Karpas-422 (cell line): ENCODE measurements around the gene TMEM169. TPM values are rescaled to one million over a fixed set of nuclear protein-coding genes. Genes with fewer than 3 reads are reported as not detected.

Experiments
- DNase-seq: peaks from one replicate; pipeline ENCODE4 v3.0.0-alpha.2; 2015
- H2AFZ ChIP-seq: fragments of 200-600 bp; sonication (generic); 2 replicates; pipeline ENCODE4 v1.6.1; 2014; ENCODE audit warnings: antibody characterized with exemption, low read length, mixed read lengths
- H3K27ac ChIP-seq: fragments of 200-600 bp; sonication (generic); 2 replicates; pipeline ENCODE4 v1.5.1; 2014; ENCODE audit warnings: mild to moderate bottlenecking, low read length, moderate library complexity
- H3K27me3 ChIP-seq: fragments of 200-600 bp; sonication (generic); 2 replicates; pipeline ENCODE4 v1.6.1; 2014; ENCODE audit warnings: low read length, mixed read lengths
- H3K36me3 ChIP-seq: fragments of 200-600 bp; sonication (generic); 2 replicates; pipeline ENCODE4 v1.6.1; 2014; ENCODE audit warnings: low read length, mixed read lengths; ENCODE audit not compliant: insufficient read depth
- H3K4me1 ChIP-seq: fragments of 200-600 bp; sonication (generic); 2 replicates; pipeline ENCODE4 v1.6.1; 2014; ENCODE audit warnings: mild to moderate bottlenecking, low read length, mixed read lengths
- H3K4me2 ChIP-seq: fragments of 200-600 bp; sonication (generic); 2 replicates; pipeline ENCODE4 v1.6.1; 2014; ENCODE audit warnings: low read length, low read depth, mild to moderate bottlenecking; ENCODE audit not compliant: poor library complexity, severe bottlenecking
- H3K4me3 ChIP-seq: fragments of 200-600 bp; sonication (generic); 2 replicates; pipeline ENCODE4 v1.5.1; 2014; ENCODE audit warnings: mild to moderate bottlenecking, antibody characterized with exemption, low read length, mixed read lengths
- H3K79me2 ChIP-seq: fragments of 200-600 bp; sonication (generic); 2 replicates; pipeline ENCODE4 v1.6.1; 2014; ENCODE audit warnings: mild to moderate bottlenecking, low read length, mixed read lengths
- H3K9ac ChIP-seq: fragments of 200-600 bp; sonication (generic); 2 replicates; pipeline ENCODE4 v1.6.0; 2014; ENCODE audit warnings: low read length
- H3K9me2 ChIP-seq: fragments of 200-600 bp; sonication (generic), shearing (Covaris generic); replicated peaks from 2 replicates; pipeline ENCODE4 v1.6.0; 2014; ENCODE audit warnings: mild to moderate bottlenecking, low read length, moderate library complexity; ENCODE audit not compliant: insufficient read depth
- H3K9me3 ChIP-seq: fragments of 300-700, 200-600 bp; sonication (generic); 2 replicates; pipeline ENCODE4 v1.6.1; 2014; ENCODE audit warnings: low read length, mixed read lengths
- H4K20me1 ChIP-seq: fragments of 200-600 bp; sonication (generic); 2 replicates; pipeline ENCODE4 v1.6.1; 2014; ENCODE audit warnings: mild to moderate bottlenecking, antibody characterized with exemption, low read length, low read depth; ENCODE audit not compliant: insufficient read depth
- total RNA-seq: library from RNA; depleted of rRNA; stranded (reverse); fragments of >200 nt; shearing (Covaris generic); gene quantifications from 2 replicates; pipeline ENCODE4 v1.2.3, GENCODE V29; 2014; ENCODE audit warnings: low replicate concordance

Gene TMEM169
- total RNA-seq, 1 experiment from 2014 or later: not detected

DNA sequence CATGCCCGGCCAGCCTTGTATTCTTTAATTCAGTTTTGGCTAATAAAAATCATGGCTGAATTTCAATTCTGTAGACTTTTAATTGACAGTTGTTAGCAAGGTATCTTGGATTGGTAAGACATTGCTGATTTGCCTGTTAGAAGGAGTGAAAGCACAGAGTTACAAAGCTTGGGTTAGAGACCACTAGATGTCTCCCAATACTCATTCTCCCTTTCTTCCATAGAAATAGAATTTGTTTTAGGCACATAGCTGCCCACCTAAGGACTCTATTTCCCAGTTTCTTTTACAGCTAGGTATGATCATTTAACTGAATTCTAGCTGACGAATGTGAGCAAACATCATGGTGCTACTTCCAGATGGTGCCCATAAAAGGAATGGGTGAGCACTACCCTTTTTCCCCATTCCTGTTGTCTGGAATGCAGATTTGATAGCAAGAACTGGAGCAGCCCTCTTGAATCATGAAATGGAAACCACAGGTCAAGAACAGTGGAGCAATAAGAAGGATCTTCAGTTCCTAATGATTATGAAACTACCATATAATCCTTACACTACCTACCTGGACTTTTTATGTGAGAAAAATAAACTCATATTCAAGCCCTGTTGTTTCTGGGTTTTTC, 17.6 kb upstream of the TMEM169 start:
- Histone ChIP-seq H3K9me3 (no peaks in the 10 kb centered on the region), H2AFZ (no peak overlapping the region), H3K4me3 (no peak overlapping the region), H3K27ac (no peak overlapping the region), H3K9me2 (no peaks in the 10 kb centered on the region), H4K20me1 (no peaks in the 10 kb centered on the region), H3K79me2 (no peaks in the 10 kb centered on the region), H3K4me2 (no peak overlapping the region), H3K27me3 (no peaks in the 10 kb centered on the region), H3K9ac (no peak overlapping the region), H3K4me1 (no peaks in the 10 kb centered on the region), H3K36me3 (no peaks in the 10 kb centered on the region)
- no peak for DNase-seq

DNA sequence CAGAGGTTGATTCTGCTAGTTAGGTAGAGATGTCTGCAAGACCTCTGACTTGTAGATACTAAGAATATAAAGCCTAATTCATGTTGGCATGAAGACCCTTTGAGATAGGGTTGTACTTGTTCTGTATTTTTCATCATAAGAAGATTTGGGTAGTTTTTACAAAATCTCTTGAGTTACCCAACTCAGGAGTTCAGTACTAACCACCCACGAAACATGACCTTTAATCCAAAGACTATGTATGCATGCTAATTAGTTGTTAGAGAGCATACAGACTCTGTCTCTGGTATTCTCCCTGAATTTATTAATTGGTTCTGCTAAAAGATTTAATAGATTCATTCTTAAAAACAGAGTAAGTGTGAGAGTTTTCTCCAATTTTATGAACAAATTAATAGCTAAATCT, 17.1 kb upstream of the TMEM169 start:
- no peaks in the 10 kb centered on the region for H3K36me3 ChIP-seq
- no peaks in the 10 kb centered on the region for H3K27me3 ChIP-seq
- no peak overlapping the region for H3K4me3 ChIP-seq
- H3K4me2 ChIP-seq: no peak overlapping the region
- no peaks in the 10 kb centered on the region for H3K9me2 ChIP-seq
- no peak for DNase-seq
- H3K9ac ChIP-seq: no peak overlapping the region
- no peak overlapping the region for H2AFZ ChIP-seq
- H3K4me1 ChIP-seq: no peaks in the 10 kb centered on the region
- H4K20me1 ChIP-seq: no peaks in the 10 kb centered on the region
- H3K79me2 ChIP-seq: no peaks in the 10 kb centered on the region
- no peaks in the 10 kb centered on the region for H3K9me3 ChIP-seq
- no peak overlapping the region for H3K27ac ChIP-seq

DNA sequence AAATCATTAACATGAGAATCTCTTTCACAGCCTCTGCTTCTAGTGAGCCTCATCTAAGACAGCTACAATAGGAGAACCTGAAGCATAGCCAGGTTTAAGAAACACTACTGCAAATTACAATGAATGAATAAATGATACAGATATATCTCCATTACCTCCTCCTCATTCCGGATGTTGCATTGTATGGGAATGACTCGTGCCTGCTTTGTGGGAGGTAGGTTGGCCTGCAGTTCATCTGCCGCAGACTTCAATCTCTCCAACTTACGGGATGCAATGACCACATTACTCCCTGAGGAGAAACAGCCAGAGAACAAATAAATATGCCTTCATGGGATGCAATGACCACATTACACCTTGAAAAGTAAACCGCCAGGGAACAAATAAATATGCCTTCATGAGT, 15.5 kb upstream of the TMEM169 start:
- no peaks in the 10 kb centered on the region for H3K79me2 ChIP-seq
- no peak overlapping the region for H2AFZ ChIP-seq
- no peak for DNase-seq
- H3K9me3 ChIP-seq: no peaks in the 10 kb centered on the region
- no peaks in the 10 kb centered on the region for H3K4me1 ChIP-seq
- no peaks in the 10 kb centered on the region for H3K9me2 ChIP-seq
- H3K36me3 ChIP-seq: no peaks in the 10 kb centered on the region
- no peak overlapping the region for H3K4me3 ChIP-seq
- no peaks in the 10 kb centered on the region for H4K20me1 ChIP-seq
- no peaks in the 10 kb centered on the region for H3K27me3 ChIP-seq
- H3K4me2 ChIP-seq: no peak overlapping the region
- H3K27ac ChIP-seq: no peak overlapping the region
- no peak overlapping the region for H3K9ac ChIP-seq

DNA sequence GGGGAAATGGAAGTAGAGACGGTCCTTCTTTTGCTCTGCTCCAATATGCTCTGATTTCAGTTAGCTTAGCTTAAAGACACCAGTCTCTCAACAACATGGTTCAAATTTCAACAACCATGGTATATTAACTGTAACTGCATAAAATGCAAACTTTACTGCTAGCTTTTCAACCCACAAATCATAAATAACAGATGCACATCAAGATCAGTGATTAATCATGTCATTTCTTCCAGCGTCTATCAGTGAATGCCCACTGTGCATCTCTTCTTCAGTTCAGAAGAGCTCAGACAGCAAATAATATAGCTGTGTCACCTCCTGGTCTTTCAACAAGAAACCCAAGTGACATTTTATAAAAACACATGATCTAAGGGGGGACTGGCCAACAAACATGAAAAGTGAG, 12.7 kb upstream of the TMEM169 start:
- H3K79me2 ChIP-seq: no peaks in the 10 kb centered on the region
- H3K9me3 ChIP-seq: no peaks in the 10 kb centered on the region
- H3K27me3 ChIP-seq: no peaks in the 10 kb centered on the region
- H3K4me1 ChIP-seq: no peaks in the 10 kb centered on the region
- no peak overlapping the region for H3K27ac ChIP-seq
- H3K36me3 ChIP-seq: no peaks in the 10 kb centered on the region
- H3K9me2 ChIP-seq: no peaks in the 10 kb centered on the region
- no peak overlapping the region for H3K9ac ChIP-seq
- H3K4me3 ChIP-seq: no peak overlapping the region
- H3K4me2 ChIP-seq: no peak overlapping the region
- no peak overlapping the region for H2AFZ ChIP-seq
- H4K20me1 ChIP-seq: no peaks in the 10 kb centered on the region
- DNase-seq: no peak

DNA sequence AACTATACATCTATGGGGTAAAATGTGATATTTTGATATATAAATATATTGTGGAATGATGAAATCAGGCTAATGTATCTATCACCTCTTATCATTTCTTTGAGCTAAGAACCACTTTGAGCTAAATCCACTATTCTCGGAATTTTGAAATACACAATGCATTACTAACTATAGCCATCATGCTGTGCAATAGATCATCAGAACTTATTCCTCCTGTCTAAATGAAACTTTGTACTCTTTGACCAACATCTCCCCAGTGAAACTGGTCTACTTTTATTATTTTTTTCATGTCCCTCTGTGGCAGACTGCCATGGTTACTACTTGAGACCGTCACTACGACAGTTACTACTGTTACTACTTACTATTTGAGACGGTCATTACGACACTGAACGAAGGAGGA, 11.5 kb upstream of the TMEM169 start:
- Histone ChIP-seq H3K9me3 (no peaks in the 10 kb centered on the region), H2AFZ (no peak overlapping the region), H3K36me3 (no peaks in the 10 kb centered on the region), H3K4me1 (no peaks in the 10 kb centered on the region), H3K27ac (no peak overlapping the region), H3K4me3 (no peak overlapping the region), H4K20me1 (no peaks in the 10 kb centered on the region), H3K9me2 (no peaks in the 10 kb centered on the region), H3K9ac (no peak overlapping the region), H3K4me2 (no peak overlapping the region), H3K79me2 (no peaks in the 10 kb centered on the region), H3K27me3 (no peaks in the 10 kb centered on the region)
- DNase-seq: no peak

DNA sequence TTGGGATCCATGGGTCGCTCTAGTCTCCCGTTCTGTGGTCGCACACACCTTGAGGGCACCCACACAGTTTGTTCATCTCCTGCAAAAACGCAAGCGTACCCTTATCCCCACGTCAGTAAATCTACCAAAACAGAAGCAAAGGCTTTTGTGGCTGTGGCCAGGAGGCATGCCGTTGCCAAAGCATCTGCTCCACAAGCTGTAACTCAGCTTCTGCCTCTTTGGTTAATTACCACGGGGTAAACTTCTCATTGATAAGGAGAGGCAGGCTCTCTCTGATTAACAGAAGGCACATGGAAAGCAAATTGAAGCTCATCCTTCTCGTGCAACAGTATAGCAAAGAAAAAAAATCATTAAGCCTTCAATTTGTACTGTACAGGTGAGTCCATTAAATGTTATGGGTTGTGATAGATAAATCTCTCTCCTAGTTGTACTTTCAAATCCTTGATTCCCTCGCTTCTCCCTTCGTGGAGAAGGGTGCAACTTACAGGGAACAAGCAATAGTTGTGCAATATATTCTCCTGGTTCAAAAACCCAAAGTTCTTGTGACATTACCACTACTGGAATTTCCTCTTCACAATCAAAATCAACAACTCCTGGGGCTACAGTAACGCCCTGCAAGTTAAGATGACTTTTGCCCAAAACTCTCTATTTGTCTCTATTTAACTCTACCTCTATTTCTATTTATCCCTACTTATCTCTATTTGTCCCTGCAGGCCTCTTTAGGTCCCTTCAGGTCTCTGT, 10.4 kb upstream of the TMEM169 start:
- Histone ChIP-seq H2AFZ (no peak overlapping the region), H3K4me2 (no peak overlapping the region)
- no peak for DNase-seq

DNA sequence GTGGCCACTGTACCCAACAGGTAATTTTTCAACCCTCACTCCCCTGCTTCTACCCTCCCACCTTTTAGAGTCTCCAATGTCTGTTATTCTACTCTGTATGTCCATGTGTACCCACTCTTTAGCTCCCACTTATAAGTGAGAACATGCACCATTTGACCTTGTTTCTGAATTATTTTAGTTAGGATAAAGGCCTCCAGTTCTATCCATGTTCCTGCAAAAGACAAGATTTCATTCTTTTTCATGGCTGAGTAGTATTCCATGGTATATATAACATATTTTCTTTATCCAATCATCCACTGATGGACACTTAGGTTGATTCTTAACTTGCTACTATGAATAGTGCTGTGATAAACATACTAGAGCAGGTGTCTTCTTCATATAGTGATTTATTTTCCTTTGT, 9.2 kb upstream of the TMEM169 start:
- Histone ChIP-seq H3K9ac (no peak overlapping the region), H2AFZ (no peak overlapping the region), H4K20me1 (no peaks in the 10 kb centered on the region), H3K27ac (no peak overlapping the region), H3K79me2 (no peaks in the 10 kb centered on the region), H3K4me3 (no peak overlapping the region), H3K9me3 (no peaks in the 10 kb centered on the region), H3K27me3 (no peaks in the 10 kb centered on the region), H3K4me1 (no peaks in the 10 kb centered on the region), H3K4me2 (no peak overlapping the region), H3K36me3 (no peaks in the 10 kb centered on the region), H3K9me2 (no peaks in the 10 kb centered on the region)
- DNase-seq: no peak

More for the DNA sequence above, 10.4 kb upstream of the TMEM169 start:
- Histone ChIP-seq H4K20me1 (no peaks in the 10 kb centered on the region), H3K27ac (no peak overlapping the region), H3K27me3 (no peaks in the 10 kb centered on the region), H3K9me2 (no peaks in the 10 kb centered on the region), H3K36me3 (no peaks in the 10 kb centered on the region), H3K4me3 (no peak overlapping the region), H3K9ac (no peak overlapping the region), H3K79me2 (no peaks in the 10 kb centered on the region), H3K9me3 (no peaks in the 10 kb centered on the region), H3K4me1 (no peaks in the 10 kb centered on the region)

DNA sequence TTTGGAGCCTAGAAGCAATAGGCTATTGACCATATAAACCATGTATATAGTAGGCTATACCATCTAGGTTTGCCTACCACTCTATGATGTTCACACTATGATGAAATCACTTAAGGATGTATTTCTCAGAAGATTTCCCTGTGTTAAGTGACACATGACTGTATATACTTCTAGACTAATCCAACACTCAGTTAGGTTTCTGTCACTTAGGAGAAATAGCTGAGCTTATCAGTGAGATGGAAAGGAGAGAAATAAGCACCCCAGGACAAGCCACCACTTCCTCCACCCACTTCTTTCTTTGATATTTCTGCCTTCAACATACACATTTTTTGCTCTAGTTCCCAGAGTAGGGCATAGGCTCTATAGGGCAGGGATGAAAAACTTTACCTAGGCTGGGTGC, 7.9 kb upstream of the TMEM169 start:
- Histone ChIP-seq H3K27ac (no peak overlapping the region), H3K9ac (no peak overlapping the region), H3K27me3 (no peaks in the 10 kb centered on the region)

More for the DNA sequence above, 7.9 kb upstream of the TMEM169 start:
- H3K79me2 ChIP-seq: no peaks in the 10 kb centered on the region
- H3K9me3 ChIP-seq: no peaks in the 10 kb centered on the region
- H3K9me2 ChIP-seq: no peaks in the 10 kb centered on the region
- H4K20me1 ChIP-seq: no peaks in the 10 kb centered on the region
- no peak for DNase-seq
- no peak overlapping the region for H2AFZ ChIP-seq
- H3K36me3 ChIP-seq: no peaks in the 10 kb centered on the region
- H3K4me2 ChIP-seq: no peak overlapping the region
- H3K4me1 ChIP-seq: no peaks in the 10 kb centered on the region
- H3K4me3 ChIP-seq: no peak overlapping the region
